Measurements from ENCODE around the gene CUL2.
"Not testable (repeated sequence)": the region's sequence is repeated elsewhere in the genome, so short reads cannot be mapped to it uniquely, and the experiment has no call there.

The CUL2 gene

DNA sequence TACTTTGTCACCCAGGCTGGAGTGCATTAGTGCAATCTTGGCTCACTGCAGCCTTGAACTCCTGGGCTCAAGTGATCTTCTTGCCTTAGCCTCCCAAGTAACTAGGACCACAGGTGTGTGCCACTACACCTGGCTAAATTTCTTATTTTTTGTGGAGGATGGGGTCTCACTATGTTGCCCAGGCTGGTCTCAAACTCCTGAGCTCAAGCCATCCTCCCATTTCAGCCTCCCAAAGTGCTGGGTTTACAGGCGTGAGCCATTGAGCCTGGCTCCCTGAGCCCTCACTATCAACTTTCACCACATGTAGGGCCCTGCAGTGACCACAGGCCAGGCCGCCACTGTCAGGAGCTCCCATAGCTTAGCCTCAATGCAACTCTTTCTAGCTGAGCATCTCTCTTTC is 110.2 kb downstream of the CUL2 start:
- H3K27ac ChIP-seq (ENCODE audit: low read depth, low read length): no peak overlapping the region
- H3K79me2 ChIP-seq (ENCODE audit: insufficient read depth, low read length): no peaks in the 10 kb centered on the region
- no peaks in the 10 kb centered on the region for H3K36me3 ChIP-seq (ENCODE audit: low read length)
- H3K9me2 ChIP-seq (replicated peaks; ENCODE audit: insufficient read depth, low read length): no peaks in the 10 kb centered on the region
- H3F3A ChIP-seq (ENCODE audit: insufficient read depth): no peaks in the 10 kb centered on the region
- H4K20me1 ChIP-seq (ENCODE audit: low read depth, low read length): no peaks in the 10 kb centered on the region
- H3K4me3 ChIP-seq (ENCODE audit: insufficient read depth, low read length, poor library complexity, severe bottlenecking): no peak overlapping the region
- TF ChIP-seq EZH2phosphoT487 (conservative IDR thresholded peaks at IDR 0.05; ENCODE audit: low read length) (no peak), CTCF (IDR thresholded peaks at IDR 0.05; ENCODE audit: insufficient read depth, low read length, poor library complexity, severe bottlenecking) (no peak)
- peaks cover 7% of the 10 kb centered on the region; the same call in 1 of the 2 replicates for H3K9me3 ChIP-seq (ENCODE audit: insufficient read depth, low read length)
- H3K27me3 ChIP-seq (ENCODE audit: low read length): no peaks in the 10 kb centered on the region
- no peak overlapping the region for H3K9ac ChIP-seq (ENCODE audit: low read length)
- H2AFZ ChIP-seq (ENCODE audit: low read depth, low read length, severe bottlenecking): no peak overlapping the region
- no peak overlapping the region for H3K4me2 ChIP-seq (ENCODE audit: low read depth, low read length, poor library complexity, severe bottlenecking)

DNA sequence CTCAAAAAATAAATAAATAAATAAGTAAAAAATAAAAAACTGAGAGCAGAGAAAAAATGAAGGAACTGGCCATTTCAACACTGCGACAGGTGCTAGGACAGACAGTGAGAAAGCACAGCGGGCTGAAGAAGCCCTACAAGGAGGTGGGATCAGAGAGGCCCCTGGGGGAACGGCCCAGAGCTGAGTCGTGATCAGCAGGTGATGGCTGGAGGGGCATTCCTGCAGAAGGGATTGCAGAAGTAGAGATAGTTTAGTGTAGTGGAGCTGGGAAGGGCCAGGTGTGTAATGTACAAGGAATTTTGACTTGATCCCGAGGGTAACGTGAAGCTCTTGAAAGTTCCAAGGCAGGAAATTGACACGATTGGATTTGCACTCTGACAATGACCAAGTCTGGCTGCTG is 112.1 kb downstream of the CUL2 start:
- TF ChIP-seq EZH2phosphoT487 (conservative IDR thresholded peaks at IDR 0.05; ENCODE audit: low read length): no peak
- no peak for TF ChIP-seq CTCF (IDR thresholded peaks at IDR 0.05; ENCODE audit: insufficient read depth, low read length, poor library complexity, severe bottlenecking)
- no peak overlapping the region for H3K27ac ChIP-seq (ENCODE audit: low read depth, low read length)
- no peaks in the 10 kb centered on the region for H3K79me2 ChIP-seq (ENCODE audit: insufficient read depth, low read length)
- H3K27me3 ChIP-seq (ENCODE audit: low read length): no peaks in the 10 kb centered on the region
- no peaks in the 10 kb centered on the region for H3F3A ChIP-seq (ENCODE audit: insufficient read depth)
- H3K4me2 ChIP-seq (ENCODE audit: low read depth, low read length, poor library complexity, severe bottlenecking): no peak overlapping the region
- H3K9ac ChIP-seq (ENCODE audit: low read length): no peak overlapping the region
- peaks cover 6% of the 10 kb centered on the region; the same call in 1 of the 2 replicates for H3K9me3 ChIP-seq (ENCODE audit: insufficient read depth, low read length)
- H3K4me3 ChIP-seq (ENCODE audit: insufficient read depth, low read length, poor library complexity, severe bottlenecking): no peak overlapping the region
- no peaks in the 10 kb centered on the region for H3K9me2 ChIP-seq (replicated peaks; ENCODE audit: insufficient read depth, low read length)
- H4K20me1 ChIP-seq (ENCODE audit: low read depth, low read length): no peaks in the 10 kb centered on the region
- no peaks in the 10 kb centered on the region for H3K36me3 ChIP-seq (ENCODE audit: low read length)
- no peak overlapping the region for H2AFZ ChIP-seq (ENCODE audit: low read depth, low read length, severe bottlenecking)

- not testable (repeated sequence) for H3K36me3 ChIP-seq (ENCODE audit: low read length); H2AFZ ChIP-seq (ENCODE audit: low read depth, low read length, severe bottlenecking); H3K4me3 ChIP-seq (ENCODE audit: insufficient read depth, low read length, poor library complexity, severe bottlenecking); H3K9ac ChIP-seq (ENCODE audit: low read length); H3K79me2 ChIP-seq (ENCODE audit: insufficient read depth, low read length); H3K9me2 ChIP-seq (replicated peaks; ENCODE audit: insufficient read depth, low read length); H4K20me1 ChIP-seq (ENCODE audit: low read depth, low read length); H3K27me3 ChIP-seq (ENCODE audit: low read length); H3F3A ChIP-seq (ENCODE audit: insufficient read depth); H3K9me3 ChIP-seq (ENCODE audit: insufficient read depth, low read length); H3K27ac ChIP-seq (ENCODE audit: low read depth, low read length); H3K4me2 ChIP-seq (ENCODE audit: low read depth, low read length, poor library complexity, severe bottlenecking)
These were observed 113.7 kb downstream of the CUL2 start for GRCh38 chr10:34976380-34976910.

- not testable (repeated sequence) for H3K36me3 ChIP-seq (ENCODE audit: low read length); H3F3A ChIP-seq (ENCODE audit: insufficient read depth); H4K20me1 ChIP-seq (ENCODE audit: low read depth, low read length); H3K27me3 ChIP-seq (ENCODE audit: low read length); H3K4me3 ChIP-seq (ENCODE audit: insufficient read depth, low read length, poor library complexity, severe bottlenecking); H3K79me2 ChIP-seq (ENCODE audit: insufficient read depth, low read length); H3K27ac ChIP-seq (ENCODE audit: low read depth, low read length); H3K4me2 ChIP-seq (ENCODE audit: low read depth, low read length, poor library complexity, severe bottlenecking); H3K9me2 ChIP-seq (replicated peaks; ENCODE audit: insufficient read depth, low read length); H3K9me3 ChIP-seq (ENCODE audit: insufficient read depth, low read length); H2AFZ ChIP-seq (ENCODE audit: low read depth, low read length, severe bottlenecking); H3K9ac ChIP-seq (ENCODE audit: low read length)
These were observed 115.6 kb downstream of the CUL2 start for GRCh38 chr10:34974364-34975065.

GRCh38 chr10:34973757-34974156 is 116.4 kb downstream of the CUL2 start:
- H3K27ac ChIP-seq (ENCODE audit: low read depth, low read length); H4K20me1 ChIP-seq (ENCODE audit: low read depth, low read length); H3K9ac ChIP-seq (ENCODE audit: low read length); H3K9me2 ChIP-seq (replicated peaks; ENCODE audit: insufficient read depth, low read length); H3F3A ChIP-seq (ENCODE audit: insufficient read depth); H3K36me3 ChIP-seq (ENCODE audit: low read length); H3K79me2 ChIP-seq (ENCODE audit: insufficient read depth, low read length); H2AFZ ChIP-seq (ENCODE audit: low read depth, low read length, severe bottlenecking); H3K27me3 ChIP-seq (ENCODE audit: low read length); H3K4me3 ChIP-seq (ENCODE audit: insufficient read depth, low read length, poor library complexity, severe bottlenecking); H3K9me3 ChIP-seq (ENCODE audit: insufficient read depth, low read length); H3K4me2 ChIP-seq (ENCODE audit: low read depth, low read length, poor library complexity, severe bottlenecking): not testable (repeated sequence)

GRCh38 chr10:34973121-34973520 is 117.0 kb downstream of the CUL2 start:
- H3K27me3 ChIP-seq (ENCODE audit: low read length); H4K20me1 ChIP-seq (ENCODE audit: low read depth, low read length); H3K9ac ChIP-seq (ENCODE audit: low read length); H2AFZ ChIP-seq (ENCODE audit: low read depth, low read length, severe bottlenecking); H3K4me3 ChIP-seq (ENCODE audit: insufficient read depth, low read length, poor library complexity, severe bottlenecking); H3F3A ChIP-seq (ENCODE audit: insufficient read depth); H3K4me2 ChIP-seq (ENCODE audit: low read depth, low read length, poor library complexity, severe bottlenecking); H3K9me3 ChIP-seq (ENCODE audit: insufficient read depth, low read length); H3K36me3 ChIP-seq (ENCODE audit: low read length); H3K79me2 ChIP-seq (ENCODE audit: insufficient read depth, low read length); H3K9me2 ChIP-seq (replicated peaks; ENCODE audit: insufficient read depth, low read length); H3K27ac ChIP-seq (ENCODE audit: low read depth, low read length): not testable (repeated sequence)
